GM12874 (cell line): ENCODE measurements around the gene FLACC1.

Experiments used
- TF ChIP-seq, protein P1 (sequence below): IDR thresholded peaks from 2 replicates; pipeline ENCODE4 v1.5.1; 2011; ENCODE audit warnings: low read depth, mild to moderate bottlenecking, control low read depth, low read length, moderate library complexity; ENCODE audit not compliant: insufficient read depth

Gene FLACC1

DNA sequence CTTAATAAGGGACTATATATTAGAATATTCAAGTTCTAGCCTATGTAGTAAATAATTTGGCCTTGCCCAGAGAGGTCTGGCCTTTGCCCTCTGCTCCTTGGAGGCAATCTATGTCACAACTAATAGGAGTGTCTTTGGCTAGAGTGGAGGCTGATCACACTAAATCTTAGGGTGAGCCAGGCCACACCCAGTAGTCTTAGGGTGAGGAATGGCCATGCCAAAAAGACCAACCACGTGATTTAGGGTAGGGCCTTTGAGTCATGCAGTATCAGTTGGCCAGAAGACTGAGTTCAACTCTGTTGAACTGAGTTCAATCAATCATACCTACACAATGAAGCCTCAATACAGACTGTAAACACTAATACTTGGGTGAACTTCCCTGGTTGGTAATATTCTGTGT is 26.0 kb upstream of the FLACC1 start:
- TF ChIP-seq, protein P1, sequence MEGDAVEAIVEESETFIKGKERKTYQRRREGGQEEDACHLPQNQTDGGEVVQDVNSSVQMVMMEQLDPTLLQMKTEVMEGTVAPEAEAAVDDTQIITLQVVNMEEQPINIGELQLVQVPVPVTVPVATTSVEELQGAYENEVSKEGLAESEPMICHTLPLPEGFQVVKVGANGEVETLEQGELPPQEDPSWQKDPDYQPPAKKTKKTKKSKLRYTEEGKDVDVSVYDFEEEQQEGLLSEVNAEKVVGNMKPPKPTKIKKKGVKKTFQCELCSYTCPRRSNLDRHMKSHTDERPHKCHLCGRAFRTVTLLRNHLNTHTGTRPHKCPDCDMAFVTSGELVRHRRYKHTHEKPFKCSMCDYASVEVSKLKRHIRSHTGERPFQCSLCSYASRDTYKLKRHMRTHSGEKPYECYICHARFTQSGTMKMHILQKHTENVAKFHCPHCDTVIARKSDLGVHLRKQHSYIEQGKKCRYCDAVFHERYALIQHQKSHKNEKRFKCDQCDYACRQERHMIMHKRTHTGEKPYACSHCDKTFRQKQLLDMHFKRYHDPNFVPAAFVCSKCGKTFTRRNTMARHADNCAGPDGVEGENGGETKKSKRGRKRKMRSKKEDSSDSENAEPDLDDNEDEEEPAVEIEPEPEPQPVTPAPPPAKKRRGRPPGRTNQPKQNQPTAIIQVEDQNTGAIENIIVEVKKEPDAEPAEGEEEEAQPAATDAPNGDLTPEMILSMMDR: no peak

DNA sequence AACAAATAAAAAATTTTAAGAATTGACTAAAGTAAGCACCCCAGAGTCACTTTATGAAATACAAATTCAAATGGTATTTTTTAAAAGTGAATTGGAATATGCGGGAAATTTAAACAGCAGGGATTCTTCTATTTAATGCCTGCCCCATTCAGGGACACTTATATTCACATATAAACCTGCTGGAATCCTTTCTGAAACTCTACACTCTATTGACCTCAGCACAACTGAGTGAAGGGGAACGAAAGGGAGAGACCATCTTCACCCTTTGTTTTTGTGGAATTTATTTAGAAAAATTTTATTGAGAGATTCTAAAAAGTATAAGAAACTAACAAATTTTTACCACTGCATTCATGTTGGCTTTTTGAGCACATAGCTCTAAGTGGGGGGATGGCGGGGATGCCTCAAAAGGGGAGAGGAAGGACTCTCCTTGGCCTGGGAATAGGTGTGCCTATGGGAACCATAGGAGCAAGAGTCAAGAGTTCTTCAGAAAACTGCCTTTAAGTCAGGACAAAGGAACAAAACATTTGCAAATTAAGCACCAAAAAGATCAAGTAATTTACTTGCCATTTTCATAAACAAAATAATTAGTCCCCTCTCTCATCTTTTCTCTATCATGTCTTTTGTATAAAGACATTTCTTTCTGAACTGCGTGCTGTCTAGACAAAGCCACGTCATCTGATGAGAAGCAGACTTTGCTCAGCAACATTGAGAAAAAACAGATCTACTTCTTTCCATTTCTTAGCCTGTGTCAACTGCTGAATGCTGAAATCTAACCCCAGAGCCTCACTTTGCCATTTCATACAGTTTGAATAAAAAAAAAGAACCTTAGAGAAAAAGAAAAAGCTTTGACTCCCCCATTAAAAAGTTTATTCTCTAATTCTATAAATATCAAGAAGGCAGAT is 21.6 kb upstream of the FLACC1 start:
- TF ChIP-seq, protein P1: no peak

DNA sequence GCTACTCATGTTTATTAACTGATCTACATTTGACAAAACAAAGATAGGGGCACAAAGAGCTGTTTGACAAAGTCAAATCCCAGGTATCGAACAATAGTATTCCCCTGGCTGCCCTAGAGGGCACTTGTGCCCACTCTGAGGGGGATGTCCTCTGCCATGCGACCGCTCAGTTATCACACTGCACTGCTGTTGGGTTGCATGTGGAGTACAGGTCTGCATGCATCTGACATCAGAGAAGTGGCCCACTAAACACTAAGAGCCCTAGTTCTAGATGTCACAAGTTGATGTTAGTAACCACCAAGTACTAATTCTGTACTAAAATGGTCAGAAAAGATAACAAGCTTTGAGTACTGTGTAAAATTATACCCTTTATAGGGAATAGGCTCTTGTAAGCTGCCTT is 20.1 kb upstream of the FLACC1 start:
- TF ChIP-seq, protein P1: no peak

DNA sequence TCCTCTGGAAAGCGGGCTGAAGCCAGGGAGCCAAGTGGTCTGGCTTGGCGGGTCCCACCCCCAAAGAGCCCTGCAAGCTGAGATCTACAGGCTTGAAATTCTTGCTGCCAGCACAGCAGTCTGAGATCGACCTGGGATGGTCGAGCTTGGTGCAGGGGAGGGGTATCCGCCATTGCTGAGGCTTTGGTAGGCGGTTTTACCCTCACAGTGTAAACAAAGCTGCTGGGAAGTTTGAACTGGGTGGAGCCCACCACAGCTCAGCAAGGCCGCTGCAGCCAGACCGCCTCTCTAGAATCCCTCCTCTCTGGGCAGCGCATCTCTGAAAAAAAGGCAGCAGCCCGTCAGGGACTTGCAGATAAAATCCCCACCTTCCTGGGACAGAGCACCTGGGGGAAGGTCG is 12.6 kb upstream of the FLACC1 start:
- TF ChIP-seq, protein P1: no peak

DNA sequence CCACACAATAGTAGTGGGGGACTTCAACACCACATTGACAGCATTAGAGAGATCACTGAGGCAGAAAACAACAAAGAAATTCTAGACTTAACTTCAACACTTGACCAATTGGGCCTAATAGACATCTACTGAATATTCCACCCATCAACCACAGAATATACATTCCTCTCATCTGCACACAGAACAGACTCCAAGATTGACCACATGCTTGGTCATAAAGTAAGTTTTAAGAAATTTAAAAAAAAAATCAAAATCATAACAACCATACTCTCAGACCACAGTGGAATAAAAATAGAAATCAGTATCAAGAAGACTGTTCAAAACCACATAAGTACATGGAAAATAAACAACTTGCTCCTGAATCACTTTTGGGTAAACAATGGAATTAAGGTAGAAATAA is 9.0 kb upstream of the FLACC1 start:
- TF ChIP-seq, protein P1: no peak

DNA sequence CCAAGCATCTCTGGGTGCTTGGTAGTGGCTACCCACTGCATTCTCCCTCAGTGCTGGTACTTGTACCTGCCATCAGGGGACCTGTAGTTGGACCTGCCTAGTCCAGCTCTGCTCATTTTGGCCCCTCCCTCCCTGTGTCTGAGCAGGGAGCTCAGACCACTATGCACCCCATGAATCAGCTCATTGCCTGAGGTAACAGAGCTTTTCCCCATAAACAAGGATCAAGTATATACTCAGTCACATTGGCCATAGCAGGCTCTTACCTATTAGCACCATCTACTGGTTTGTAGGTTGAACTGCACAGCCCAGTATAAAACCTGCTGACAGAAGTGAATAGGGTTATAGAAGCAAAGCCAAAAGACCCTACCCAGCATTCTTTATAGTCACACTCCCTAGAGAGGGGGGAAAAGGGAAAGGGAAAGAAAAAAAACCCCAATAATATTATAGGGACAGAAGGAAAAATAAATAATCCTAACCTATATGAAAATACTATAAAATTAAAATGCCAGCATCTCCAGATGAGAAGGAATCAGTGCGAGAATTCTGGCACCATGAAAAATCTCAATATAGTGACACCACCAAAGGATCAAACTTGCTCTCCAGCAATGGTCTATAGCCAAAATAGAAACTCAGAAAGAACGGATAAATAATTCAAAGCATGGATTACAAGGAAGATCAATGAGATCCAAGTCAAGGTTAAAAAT is 6.9 kb upstream of the FLACC1 start:
- TF ChIP-seq, protein P1: peak; percentile 81

DNA sequence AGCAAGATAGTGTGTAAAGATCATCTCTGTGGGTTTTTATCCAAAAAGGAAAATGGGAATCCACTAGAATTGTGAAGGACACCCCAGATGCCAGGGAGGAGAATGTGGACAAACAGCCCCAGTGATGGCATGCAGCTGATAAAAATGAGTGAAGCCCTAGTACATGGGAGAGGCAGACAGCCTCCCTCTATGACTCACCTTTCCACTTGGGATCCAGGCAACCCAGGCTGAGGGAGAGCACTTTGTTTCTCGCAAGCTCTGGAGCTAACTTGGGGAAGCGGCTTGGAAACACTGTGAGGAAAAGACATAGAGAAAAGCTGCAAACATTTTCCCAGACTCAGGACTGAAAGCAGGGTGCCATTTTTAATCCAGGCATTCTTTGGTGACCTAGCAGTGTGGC is 5.3 kb upstream of the FLACC1 start:
- TF ChIP-seq, protein P1: no peak
